Measurements from ENCODE around the gene SLC49A3.

SLC49A3 gene

GRCh38 chr4:653831-654502, 35.0 kb downstream of the SLC49A3 start:
- no peak for TF ChIP-seq REST (IDR thresholded peaks at IDR 0.05; ENCODE audit: insufficient read depth in 1 of 2, low read depth in 2 of 2, low read length in 2 of 2)
- no peak for TF ChIP-seq SIN3A (IDR thresholded peaks at IDR 0.05; ENCODE audit: borderline replicate concordance, insufficient read depth, low read length)
- no peak for TF ChIP-seq FOXP2 (optimal IDR thresholded peaks at IDR 0.05; ENCODE audit: borderline replicate concordance, extremely low read depth, extremely low read length, insufficient read depth)
- TF ChIP-seq TAF1 (IDR thresholded peaks at IDR 0.05; ENCODE audit: borderline replicate concordance, insufficient read depth, low read length), result no peak
- no peak for TF ChIP-seq POLR2AphosphoS5 (IDR thresholded peaks at IDR 0.05; ENCODE audit: low read depth, low read length)

- TF ChIP-seq TAF1 (IDR thresholded peaks at IDR 0.05; ENCODE audit: borderline replicate concordance, insufficient read depth, low read length) (no peak), REST (IDR thresholded peaks at IDR 0.05; ENCODE audit: insufficient read depth in 1 of 2, low read depth in 2 of 2, low read length in 2 of 2) (no peak), FOXP2 (optimal IDR thresholded peaks at IDR 0.05; ENCODE audit: borderline replicate concordance, extremely low read depth, extremely low read length, insufficient read depth) (no peak), POLR2AphosphoS5 (IDR thresholded peaks at IDR 0.05; ENCODE audit: low read depth, low read length) (no peak), SIN3A (IDR thresholded peaks at IDR 0.05; ENCODE audit: borderline replicate concordance, insufficient read depth, low read length) (no peak)
Measured at GRCh38 chr4:653080-653821, 35.7 kb downstream of the SLC49A3 start.

GRCh38 chr4:651884-652642, 36.9 kb downstream of the SLC49A3 start:
- TF ChIP-seq REST (IDR thresholded peaks at IDR 0.05; ENCODE audit: insufficient read depth in 1 of 2, low read depth in 2 of 2, low read length in 2 of 2), result no peak
- TF ChIP-seq POLR2AphosphoS5 (IDR thresholded peaks at IDR 0.05; ENCODE audit: low read depth, low read length), result no peak
- TF ChIP-seq FOXP2 (optimal IDR thresholded peaks at IDR 0.05; ENCODE audit: borderline replicate concordance, extremely low read depth, extremely low read length, insufficient read depth), result no peak
- no peak for TF ChIP-seq TAF1 (IDR thresholded peaks at IDR 0.05; ENCODE audit: borderline replicate concordance, insufficient read depth, low read length)
- TF ChIP-seq SIN3A (IDR thresholded peaks at IDR 0.05; ENCODE audit: borderline replicate concordance, insufficient read depth, low read length), result no peak

GRCh38 chr4:650951-651883, 37.7 kb downstream of the SLC49A3 start:
- TF ChIP-seq FOXP2 (optimal IDR thresholded peaks at IDR 0.05; ENCODE audit: borderline replicate concordance, extremely low read depth, extremely low read length, insufficient read depth) (no peak), POLR2AphosphoS5 (IDR thresholded peaks at IDR 0.05; ENCODE audit: low read depth, low read length) (no peak), TAF1 (IDR thresholded peaks at IDR 0.05; ENCODE audit: borderline replicate concordance, insufficient read depth, low read length) (no peak), REST (IDR thresholded peaks at IDR 0.05; ENCODE audit: insufficient read depth in 1 of 2, low read depth in 2 of 2, low read length in 2 of 2) (no peak), SIN3A (IDR thresholded peaks at IDR 0.05; ENCODE audit: borderline replicate concordance, insufficient read depth, low read length) (no peak)

Data from PFSK-1 (cell line).